HepG2 (cell line): ENCODE measurements around the gene CELF2. TPM values are rescaled to one million over a fixed set of nuclear protein-coding genes. Genes with fewer than 3 reads are reported as not detected.

Experiments
- ATAC-seq: fragments of 200-7000 bp; cut with Tn5 transposase; 3 replicates; pipeline ENCODE4 v1.9.1; 2020; ENCODE audit warnings: mild to moderate bottlenecking, moderate library complexity
- BruUV-seq: library from RNA; stranded (reverse); fragments of 400-500 nt; replicated peaks from 2 replicates; lab custom pipeline; 2021; lab: Mats Ljungman, UMichigan
- CTCF ChIA-PET: fragments of 300-600 bp; formaldehyde crosslinking; extraction: SDS; loops from one replicate; lab custom pipeline; 2021; ENCODE audit warnings: low total read pairs, inconsistent platforms, low intra/inter-chr PET ratio; lab: Yijun Ruan, JAX
- POLR2A ChIA-PET: fragments of 350-600 bp; sonication (Branson Sonifier 250); formaldehyde crosslinking; loops from one replicate; lab custom pipeline; 2020; ENCODE audit warnings: antibody characterized with exemption, inconsistent platforms; lab: Yijun Ruan, JAX
- DNase-seq: peaks from one replicate; pipeline ENCODE4 v3.0.0-alpha.2; 2015; ENCODE audit warnings: low spot score
- FAIRE-seq: peaks from 3 replicates; lab custom pipeline; 2011; peaks lifted over from hg19 to GRCh38; lab: Jason Lieb, UNC
- H2AFZ ChIP-seq: one replicate; pipeline ENCODE4 v1.6.1; 2011; ENCODE audit warnings: low read length, inconsistent platforms
- H3K27ac ChIP-seq: fragments of 300-600 bp; 3 replicates; pipeline ENCODE4 v1.8.0; 2011; ENCODE audit warnings: mixed run types, mild to moderate bottlenecking, mixed read lengths, low read length, inconsistent platforms; ENCODE audit not compliant: insufficient read depth; ENCODE audit errors: extremely low read length
- H3K27me3 ChIP-seq, 2 experiments: fragments of 200-600 bp in 1 of 2; 2 replicates in 1 of 2; 3 replicates in 1 of 2; pipeline versions ENCODE4 v1.6.0 to v1.8.0; 2011; ENCODE audit warnings: low read length in 2 of 2, mild to moderate bottlenecking in 2 of 2, moderate library complexity in 2 of 2, inconsistent platforms in 1 of 2; ENCODE audit not compliant: insufficient read depth in 2 of 2, control insufficient read depth in 1 of 2
- H3K36me3 ChIP-seq, 2 experiments: fragments of 200-600 bp in 1 of 2; replicated peaks in 1 of 2; 2 replicates in 1 of 2; 3 replicates in 1 of 2; pipeline versions ENCODE4 v1.5.1 to v1.8.0; 2011; ENCODE audit warnings: low read length in 2 of 2, inconsistent platforms in 1 of 2; ENCODE audit not compliant: insufficient read depth in 2 of 2, control insufficient read depth in 1 of 2
- H3K4me1 ChIP-seq: 2 replicates; pipeline ENCODE4 v1.5.1; 2012; ENCODE audit warnings: low read length, inconsistent platforms; ENCODE audit not compliant: insufficient read depth
- H3K4me2 ChIP-seq: 2 replicates; pipeline ENCODE4 v1.6.0; 2011; ENCODE audit warnings: low read depth, low read length, inconsistent platforms
- H3K4me3 ChIP-seq, 3 experiments: fragments of 200-600 bp in 1 of 3; sonication (generic), shearing (Covaris generic) in 1 of 3; replicated peaks in 1 of 3; 2 replicates each; pipeline ENCODE4 v1.5.1; 2011 to 2016; ENCODE audit warnings: low read length in 3 of 3, inconsistent platforms in 2 of 3, low read depth in 2 of 3, mild to moderate bottlenecking in 2 of 3, control low read depth in 1 of 3, mixed read lengths in 1 of 3; ENCODE audit not compliant: insufficient read depth in 1 of 3
- H3K79me2 ChIP-seq: one replicate; pipeline ENCODE4 v1.6.1; 2011; ENCODE audit warnings: low read length, inconsistent platforms; ENCODE audit not compliant: insufficient read depth
- H3K9ac ChIP-seq: 2 replicates; pipeline ENCODE4 v1.6.0; 2011; ENCODE audit warnings: mild to moderate bottlenecking, low read depth, low read length, inconsistent platforms; ENCODE audit not compliant: insufficient read depth
- H3K9me3 ChIP-seq: 2 replicates; pipeline ENCODE4 v1.5.1; 2012; ENCODE audit warnings: mild to moderate bottlenecking, low read length
- H4K20me1 ChIP-seq: 2 replicates; pipeline ENCODE4 v1.6.0; 2011; ENCODE audit warnings: inconsistent platforms, mild to moderate bottlenecking, low read length, moderate library complexity; ENCODE audit not compliant: insufficient read depth
- CREM ChIP-seq, 2 experiments: sonication (generic) in 1 of 2; formaldehyde crosslinking in 1 of 2; IDR thresholded peaks; 2 replicates each; pipeline versions ENCODE4 v1.4.0 to v1.6.1; 2016 to 2020; ENCODE audit warnings: antibody characterized with exemption in 1 of 2, mild to moderate bottlenecking in 1 of 2, missing genetic modification reagents in 1 of 2
- PLSCR1 ChIP-seq: sonication (generic); formaldehyde crosslinking; IDR thresholded peaks from 2 replicates; pipeline ENCODE4 v1.5.0; 2020; ENCODE audit warnings: missing genetic modification reagents, mild to moderate bottlenecking, borderline replicate concordance
- TBP ChIP-seq: sonication (generic); formaldehyde crosslinking; IDR thresholded peaks from 2 replicates; pipeline ENCODE4 v1.5.0; 2020; ENCODE audit warnings: missing genetic modification reagents
- TRIM22 ChIP-seq: fragments of 450-650 bp; IDR thresholded peaks from 2 replicates; pipeline ENCODE4 v1.6.1; 2017
- ZNF501 ChIP-seq: sonication (generic); formaldehyde crosslinking; IDR thresholded peaks from 2 replicates; pipeline ENCODE4 v1.5.1; 2020; ENCODE audit warnings: mild to moderate bottlenecking, moderate library complexity, missing genetic modification reagents
- ZNF556 ChIP-seq: sonication (generic); formaldehyde crosslinking; IDR thresholded peaks from 2 replicates; pipeline ENCODE4 v1.4.0; 2020; ENCODE audit warnings: mild to moderate bottlenecking, missing genetic modification reagents, borderline replicate concordance
- ZNF614 ChIP-seq: IDR thresholded peaks from 2 replicates; pipeline ENCODE4 v1.6.1; 2018; ENCODE audit warnings: missing biosample characterization, missing genetic modification reagents, inconsistent platforms, borderline replicate concordance
- ZNF75D ChIP-seq: sonication (generic); formaldehyde crosslinking; IDR thresholded peaks from 2 replicates; pipeline ENCODE4 v1.8.1; 2023; ENCODE audit warnings: missing genetic modification reagents, mild to moderate bottlenecking, borderline replicate concordance
- WGBS: methylation state at CpG from one replicate; pipeline ENCODE4 v1.1.6; 2017; ENCODE audit warnings: low lambda C conversion rate; 5-methylcytosine and 5-hydroxymethylcytosine counted together
- in situ Hi-C: cut with HindIII; loops from 2 replicates; pipeline ENCODE4 v1.10.0; 2017; ENCODE audit warnings: low pct_unique_long_range_greater_than_20kb; ENCODE audit not compliant: extremely low pct_ligation_motif_present
- intact Hi-C: fragments of 100-400 bp; cut with micrococcal nuclease; formaldehyde crosslinking; loops from one replicate; pipeline ENCODE4 v1.10.0; 2022; ENCODE audit not compliant: unreplicated experiment
- polyA plus RNA-seq, 8 experiments: library from polyadenylated mRNA; depleted of rRNA in 3 of 8; stranded (reverse) in 7 of 8; unstranded in 1 of 8; fragments of >200 nt; fragmentation: Illumina TruSeq in 4 of 8; extraction: Trizol in 4 of 8; gene quantifications; 2 replicates each; pipeline versions ENCODE4 v1.2.1 to v1.2.3, GENCODE V29; 2011 to 2016; ENCODE audit warnings: low read depth in 4 of 8, missing spikeins in 1 of 8, mixed read lengths in 1 of 8; ENCODE audit not compliant: insufficient read depth in 1 of 8
- total RNA-seq, 5 experiments: library from RNA; depleted of rRNA; stranded (reverse); fragments of >200 nt; fragmentation: Illumina TruSeq; extraction: Trizol; gene quantifications; 2 replicates each; pipeline ENCODE4 v1.2.3, GENCODE V29; 2016; ENCODE audit warnings: low read depth in 1 of 5

CELF2 gene
- total and polyA plus RNA-seq, 2 of the 13 experiments (the other 11 are each of a cell fraction or from before 2014, with no cell fraction given): not detected

- TF ChIP-seq PLSCR1 (CRISPR knock-in tag) (no peak), TRIM22 (no peak)
These were observed 232.1 kb downstream of the CELF2 start (continued) for GRCh38 chr10:11249808-11250195.

- no peak overlapping the region for H3K9ac ChIP-seq
- no peak overlapping the region for H3K4me2 ChIP-seq
- no peak overlapping the region for H3K27ac ChIP-seq
- ATAC-seq (no peak), DNase-seq (no peak), FAIRE-seq (no peak)
- WGBS: 0% methylated on average over 5 of the region's 5 CpGs
- in situ Hi-C loops: no loop called here
- no peaks in the 10 kb centered on the region for H3K36me3 ChIP-seq
- H3K4me3 ChIP-seq: no peak overlapping the region
- H3K4me1 ChIP-seq: no peaks in the 10 kb centered on the region
- no TSS peak for BruUV-seq
- TF ChIP-seq ZNF556 (no peak), ZNF501 (no peak), TBP (CRISPR knock-in tag) (no peak), CREM (IDR thresholded peaks at IDR 0.05) (no peak), CREM (CRISPR knock-in tag; IDR thresholded peaks at IDR 0.05) (no peak), ZNF614 (no peak), ZNF75D (no peak)
- no peaks in the 10 kb centered on the region for H3K79me2 ChIP-seq
- intact Hi-C loops: no loop called here
- H4K20me1 ChIP-seq: no peaks in the 10 kb centered on the region
- no peaks in the 10 kb centered on the region for H3K9me3 ChIP-seq
- ChIA-PET CTCF (no interaction called here), POLR2A (no interaction called here)
- peaks cover 14 to 91% of the 10 kb centered on the region in 2 experiments for H3K27me3 ChIP-seq
- no peak overlapping the region for H2AFZ ChIP-seq
These were observed 232.6 kb downstream of the CELF2 start for GRCh38 chr10:11250304-11250703.
